CD4-positive, alpha-beta T cell treated with Interleukin-21 for 1 hour (primary cell): Measurements from ENCODE around the gene DTNA.
"Not testable (repeated sequence)": the region's sequence is repeated elsewhere in the genome, so short reads cannot be mapped to it uniquely, and the experiment has no call there.

ENCODE experiments used
- DNase-seq: peaks from one replicate; pipeline ENCODE4 v3.0.0-alpha.2; 2020

Gene DTNA

GRCh38 chr18:34911081-34911480 is 201.0 kb downstream of the DTNA start:
- DNase-seq: no peak

GRCh38 chr18:34911661-34912384 is 201.7 kb downstream of the DTNA start:
- DNase-seq: no peak

- DNase-seq: no peak
Measured at GRCh38 chr18:34913837-34914661, 204.0 kb downstream of the DTNA start.

GRCh38 chr18:34915046-34915445 is 204.9 kb downstream of the DTNA start:
- no peak for DNase-seq

GRCh38 chr18:34916539-34916938 is 206.4 kb downstream of the DTNA start:
- DNase-seq: not testable (repeated sequence)

- DNase-seq: no peak
Measured at GRCh38 chr18:34918856-34919255, 208.8 kb downstream of the DTNA start.

- DNase-seq: no peak
Measured at GRCh38 chr18:34921226-34921625, 211.1 kb downstream of the DTNA start.

GRCh38 chr18:34921811-34922385 is 211.8 kb downstream of the DTNA start:
- no peak for DNase-seq

- not testable (repeated sequence) for DNase-seq
Measured at GRCh38 chr18:34922594-34922993, 212.5 kb downstream of the DTNA start.

GRCh38 chr18:34923911-34924310 is 213.8 kb downstream of the DTNA start:
- DNase-seq: no peak

GRCh38 chr18:34926683-34927082 is 216.6 kb downstream of the DTNA start:
- DNase-seq: no peak

- DNase-seq: no peak
Measured at GRCh38 chr18:34928088-34928753, 218.1 kb downstream of the DTNA start.

GRCh38 chr18:34928754-34929335 is 218.7 kb downstream of the DTNA start:
- no peak for DNase-seq

GRCh38 chr18:34929336-34929780 is 219.3 kb downstream of the DTNA start:
- DNase-seq: no peak

GRCh38 chr18:34932363-34932762 is 222.3 kb downstream of the DTNA start:
- DNase-seq: no peak

- DNase-seq: no peak
Measured at GRCh38 chr18:34932792-34933466, 222.8 kb downstream of the DTNA start.

GRCh38 chr18:34933909-34934661 is 224.0 kb downstream of the DTNA start:
- no peak for DNase-seq

- DNase-seq: no peak
Measured at GRCh38 chr18:34936772-34937171, 226.7 kb downstream of the DTNA start.

- DNase-seq: no peak
Measured at GRCh38 chr18:34938090-34938489, 228.0 kb downstream of the DTNA start.
